Breast epithelium (tissue), 4 donors: ENCODE results near the gene FFAR1. TPM values are rescaled to one million over a fixed set of nuclear protein-coding genes. Genes with fewer than 3 reads are reported as not detected.

ENCODE experiments used
- DNase-seq, 2 donors: peaks; one replicate each; pipeline ENCODE4 v3.0.0-alpha.2; 2019; ENCODE audit warnings: low spot score in 2 of 2
- H3K27ac ChIP-seq, 2 donors: fragments of 200-600 bp; sonication (generic) in 1 of 2; one replicate each; pipeline ENCODE4 v1.5.1; 2016 to 2019; ENCODE audit warnings: mild to moderate bottlenecking in 1 of 2
- H3K27me3 ChIP-seq, 2 donors: fragments of 200-600 bp; sonication (generic) in 1 of 2; one replicate each; pipeline versions ENCODE4 v1.5.1 to v1.6.0; 2017 to 2019; ENCODE audit warnings: control low read depth in 1 of 2, mild to moderate bottlenecking in 1 of 2
- H3K36me3 ChIP-seq: fragments of 200-600 bp; one replicate; pipeline ENCODE4 v1.5.1; 2019
- H3K4me1 ChIP-seq, 2 donors: fragments of 200-600 bp; sonication (generic); one replicate each; pipeline ENCODE4 v1.5.1; 2016 to 2019; ENCODE audit warnings: control low read depth in 1 of 2
- H3K4me3 ChIP-seq, 3 donors: fragments of 200-600 bp; sonication (generic); 1 replicate in 2 of 3; 2 replicates in 1 of 3; pipeline ENCODE4 v1.5.1; 2016 to 2019; ENCODE audit warnings: mild to moderate bottlenecking in 3 of 3, moderate library complexity in 2 of 3
- H3K9me3 ChIP-seq, 2 donors: fragments of 200-600 bp; sonication (generic) in 1 of 2; one replicate each; pipeline ENCODE4 v1.5.1; 2016 to 2019; ENCODE audit warnings: control low read depth in 1 of 2
- POLR2A ChIP-seq: fragments of 450-650 bp; IDR thresholded peaks from one replicate; pipeline ENCODE4 v1.6.1; 2016; ENCODE audit warnings: antibody characterized with exemption, mild to moderate bottlenecking, moderate library complexity
- POLR2AphosphoS5 ChIP-seq, 3 donors: sonication (generic); formaldehyde crosslinking; IDR thresholded peaks; one replicate each; pipeline ENCODE4 v1.6.1; 2017; ENCODE audit warnings: antibody characterized with exemption in 3 of 3
- intact Hi-C: fragments of 100-400 bp; cut with DNase I; formaldehyde crosslinking; loops from one replicate; pipeline ENCODE4 v1.15.1; 2023; ENCODE audit warnings: low total_unique reads
- total RNA-seq, 3 donors: library from RNA; depleted of rRNA; stranded (reverse); fragments of >200 nt; gene quantifications; one replicate each; pipeline ENCODE4 v1.1.0, GENCODE V29; 2016
- TF ChIP-seq, protein P1 (sequence below), 3 donors: fragments of 450-650 bp; IDR thresholded peaks; one replicate each; pipeline ENCODE4 v1.5.1; 2016 to 2017; ENCODE audit warnings: antibody characterized with exemption in 3 of 3, mild to moderate bottlenecking in 3 of 3, moderate library complexity in 3 of 3

FFAR1 gene
- total RNA-seq, 3 donors from 2014 or later, result not detected

DNA sequence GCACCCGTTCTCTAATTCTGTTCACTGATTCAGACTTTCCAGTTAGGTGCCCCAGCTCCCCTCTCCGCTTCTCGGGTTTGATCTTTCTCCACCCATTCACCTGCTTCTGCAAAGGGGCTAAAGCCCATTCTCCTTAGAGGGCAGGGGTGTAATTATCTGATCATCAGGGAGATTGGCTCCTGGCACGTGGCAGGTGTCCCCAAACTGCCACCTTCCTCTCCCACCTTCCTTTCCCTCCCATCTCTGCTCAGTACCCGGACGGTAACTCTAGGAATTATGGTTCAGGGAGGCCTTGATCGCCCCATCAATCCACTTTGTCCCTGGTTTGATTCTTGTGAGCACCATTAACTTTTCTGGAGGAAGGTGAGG is 212 bp downstream of the FFAR1 start:
- TF ChIP-seq, protein P1, sequence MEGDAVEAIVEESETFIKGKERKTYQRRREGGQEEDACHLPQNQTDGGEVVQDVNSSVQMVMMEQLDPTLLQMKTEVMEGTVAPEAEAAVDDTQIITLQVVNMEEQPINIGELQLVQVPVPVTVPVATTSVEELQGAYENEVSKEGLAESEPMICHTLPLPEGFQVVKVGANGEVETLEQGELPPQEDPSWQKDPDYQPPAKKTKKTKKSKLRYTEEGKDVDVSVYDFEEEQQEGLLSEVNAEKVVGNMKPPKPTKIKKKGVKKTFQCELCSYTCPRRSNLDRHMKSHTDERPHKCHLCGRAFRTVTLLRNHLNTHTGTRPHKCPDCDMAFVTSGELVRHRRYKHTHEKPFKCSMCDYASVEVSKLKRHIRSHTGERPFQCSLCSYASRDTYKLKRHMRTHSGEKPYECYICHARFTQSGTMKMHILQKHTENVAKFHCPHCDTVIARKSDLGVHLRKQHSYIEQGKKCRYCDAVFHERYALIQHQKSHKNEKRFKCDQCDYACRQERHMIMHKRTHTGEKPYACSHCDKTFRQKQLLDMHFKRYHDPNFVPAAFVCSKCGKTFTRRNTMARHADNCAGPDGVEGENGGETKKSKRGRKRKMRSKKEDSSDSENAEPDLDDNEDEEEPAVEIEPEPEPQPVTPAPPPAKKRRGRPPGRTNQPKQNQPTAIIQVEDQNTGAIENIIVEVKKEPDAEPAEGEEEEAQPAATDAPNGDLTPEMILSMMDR (IDR thresholded peaks at IDR 0.05), result no peak
- TF ChIP-seq POLR2AphosphoS5 (IDR thresholded peaks at IDR 0.05) (no peak), POLR2A (no peak)
- intact Hi-C loops, result no loop called here
- H3K9me3 ChIP-seq, result no peaks in the 10 kb centered on the region
- no peak overlapping the region for H3K27ac ChIP-seq
- H3K27me3 ChIP-seq, result no peaks in the 10 kb centered on the region
- H3K4me1 ChIP-seq, result no peaks in the 10 kb centered on the region
- H3K36me3 ChIP-seq, result no peaks in the 10 kb centered on the region
- no peak overlapping the region for H3K4me3 ChIP-seq
- peak in 1 of 2 donors; percentile 20 for DNase-seq

DNA sequence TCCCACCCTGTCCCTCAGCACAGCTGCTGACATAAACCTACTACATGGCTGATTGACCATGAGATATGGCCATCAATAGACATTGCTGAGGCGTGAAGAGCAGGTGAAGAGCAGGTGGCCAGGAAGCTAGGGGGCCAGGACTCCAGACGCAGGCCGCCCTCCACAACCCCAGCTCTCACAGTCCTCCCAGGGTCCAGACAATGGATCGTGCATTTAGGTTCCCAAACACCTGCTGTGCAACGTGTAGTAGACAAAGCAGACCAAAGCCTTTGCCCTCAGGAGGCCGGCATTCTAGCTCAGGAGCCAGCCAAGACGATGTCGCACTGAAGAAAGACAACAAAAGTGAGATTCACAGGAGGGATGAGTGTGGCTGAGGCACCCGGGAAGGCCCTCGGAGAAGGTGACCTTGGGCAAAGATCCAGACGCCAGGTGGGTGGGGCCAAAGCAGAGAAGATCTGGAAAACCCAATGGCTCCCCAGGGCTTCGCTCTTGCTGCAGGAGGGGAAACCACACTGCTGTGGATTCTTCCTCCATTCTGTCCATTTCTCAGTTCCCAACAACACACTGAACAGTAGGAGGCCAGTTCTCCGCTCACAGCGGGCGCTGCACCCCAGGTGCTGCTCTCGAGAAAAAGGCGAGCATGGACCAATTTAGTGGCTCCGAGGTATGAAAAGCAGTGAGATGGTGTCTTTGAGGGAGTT is 1.4 kb downstream of the FFAR1 start:
- intact Hi-C loops, result no loop called here
- Histone ChIP-seq H3K27ac (no peak overlapping the region), H3K36me3 (no peaks in the 10 kb centered on the region), H3K27me3 (no peaks in the 10 kb centered on the region), H3K4me3 (no peak overlapping the region), H3K4me1 (no peaks in the 10 kb centered on the region), H3K9me3 (no peaks in the 10 kb centered on the region)
- peak in 1 of 2 donors; percentile 20 for DNase-seq
- TF ChIP-seq POLR2AphosphoS5 (IDR thresholded peaks at IDR 0.05) (no peak), POLR2A (no peak)
- TF ChIP-seq, protein P1 (IDR thresholded peaks at IDR 0.05), result no peak

DNA sequence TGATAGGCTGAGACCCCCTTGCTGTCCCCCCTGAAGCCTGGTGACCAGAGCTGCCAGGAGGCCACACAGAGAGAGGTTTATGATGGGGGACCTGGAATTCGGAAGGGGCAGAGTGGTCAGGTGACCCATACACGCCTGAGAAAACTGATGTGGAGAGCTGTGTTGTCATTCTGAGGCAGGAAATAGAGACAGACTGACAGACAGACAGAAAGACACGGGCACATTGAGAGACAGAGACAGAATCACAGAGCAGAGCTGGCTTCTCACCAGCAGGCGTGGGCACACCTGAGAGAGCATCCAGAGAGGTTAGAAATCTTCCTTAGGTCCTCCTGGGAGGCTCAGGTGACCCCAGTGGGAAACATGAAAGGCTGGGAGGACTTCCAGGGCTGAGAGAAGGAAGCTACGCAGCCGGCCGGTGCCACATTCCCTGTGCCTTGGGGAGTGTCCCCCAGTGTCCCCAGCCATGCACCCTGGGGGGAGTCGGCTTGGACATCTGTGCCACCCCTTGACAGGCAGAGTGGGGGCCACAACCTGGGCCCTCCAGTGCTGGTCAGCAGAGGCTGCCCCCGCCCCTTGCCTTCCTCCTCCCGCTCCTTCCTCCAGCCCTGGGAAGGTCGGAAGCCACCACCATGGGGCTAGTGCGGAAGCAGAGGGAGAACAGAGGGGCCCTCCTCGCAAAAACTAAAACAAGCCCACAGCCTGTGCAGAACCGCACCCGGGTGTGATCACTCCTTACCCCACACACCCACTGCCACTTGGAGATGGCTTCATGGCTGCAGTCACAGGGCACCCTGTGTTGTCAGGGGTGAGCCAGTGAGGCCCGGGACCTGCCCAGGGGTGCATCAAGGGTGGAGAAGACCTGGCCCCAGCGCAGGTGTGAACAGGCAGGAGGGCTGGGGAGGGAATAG is 2.2 kb downstream of the FFAR1 start:
- TF ChIP-seq POLR2AphosphoS5 (IDR thresholded peaks at IDR 0.05) (no peak), POLR2A (no peak)
- TF ChIP-seq, protein P1 (IDR thresholded peaks at IDR 0.05), result no peak
- H3K9me3 ChIP-seq, result no peaks in the 10 kb centered on the region
- intact Hi-C loops, result no loop called here
- H3K36me3 ChIP-seq, result no peaks in the 10 kb centered on the region
- H3K27ac ChIP-seq, result no peak overlapping the region
- peak in 1 of 2 donors; percentile 34 for DNase-seq
- no peaks in the 10 kb centered on the region for H3K27me3 ChIP-seq
- no peaks in the 10 kb centered on the region for H3K4me1 ChIP-seq
- H3K4me3 ChIP-seq, result no peak overlapping the region

DNA sequence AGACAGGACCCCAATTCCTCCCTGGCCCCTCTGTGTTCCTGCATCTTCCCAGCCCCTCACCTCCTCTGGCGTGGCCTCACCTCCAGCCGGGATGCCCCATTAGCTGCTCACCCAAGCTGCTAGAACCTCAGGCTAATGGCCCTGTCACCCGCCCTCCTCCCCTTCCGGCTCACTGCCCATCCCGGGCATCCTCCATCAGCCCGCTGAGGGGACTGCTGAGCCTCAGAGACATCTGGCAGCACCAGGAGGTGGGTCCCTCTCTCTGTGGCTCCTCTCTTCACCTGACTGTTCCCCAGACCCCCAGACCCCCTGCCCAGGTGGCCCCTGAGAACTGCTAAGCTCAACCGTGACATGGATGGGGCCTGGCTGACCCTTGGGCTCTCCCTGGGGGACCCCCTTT is 2.9 kb downstream of the FFAR1 start:
- H3K4me3 ChIP-seq, result no peak overlapping the region
- H3K27me3 ChIP-seq, result no peaks in the 10 kb centered on the region
- peak in 1 of 2 donors; percentile 28 for DNase-seq
- intact Hi-C loops, result no loop called here
- TF ChIP-seq POLR2A (no peak), POLR2AphosphoS5 (IDR thresholded peaks at IDR 0.05) (no peak)
- TF ChIP-seq, protein P1 (IDR thresholded peaks at IDR 0.05), result no peak
- no peaks in the 10 kb centered on the region for H3K4me1 ChIP-seq
- H3K9me3 ChIP-seq, result no peaks in the 10 kb centered on the region
- no peak overlapping the region for H3K27ac ChIP-seq
- no peaks in the 10 kb centered on the region for H3K36me3 ChIP-seq
